ENCODE data around the gene DPH3.

DNA sequence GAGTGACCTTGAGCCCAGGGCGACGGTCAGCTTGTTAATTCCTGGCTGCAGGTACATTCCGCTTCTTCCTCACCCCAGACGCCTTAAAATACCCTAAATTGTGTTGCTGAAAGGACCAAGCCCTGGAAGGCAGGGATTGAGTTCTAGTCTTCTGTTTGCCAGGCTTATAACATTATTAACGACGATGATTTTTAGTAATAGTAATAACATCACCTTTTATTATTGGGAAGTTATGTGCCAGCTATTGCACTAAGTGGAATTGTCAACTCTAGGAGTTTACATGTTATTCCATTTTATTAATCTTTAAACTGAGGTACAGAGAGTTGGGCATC, 678 bp upstream of the DPH3 start:
- TF ChIP-seq BCL11B (tag by site-specific recombination; IDR thresholded peaks at IDR 0.05; ENCODE audit: low read depth) (no peak), ZNF175 (tag by site-specific recombination; IDR thresholded peaks at IDR 0.05) (no peak), YY1 (tag by site-specific recombination; IDR thresholded peaks at IDR 0.05) (no peak), ZBTB20 (tag by site-specific recombination; IDR thresholded peaks at IDR 0.05) (no peak), MEIS1 (CRISPR knock-in tag; IDR thresholded peaks at IDR 0.05; ENCODE audit: borderline replicate concordance) (no peak), ZNF830 (tag by site-specific recombination; IDR thresholded peaks at IDR 0.05; ENCODE audit: low read depth) (no peak), ZBTB17 (tag by site-specific recombination; IDR thresholded peaks at IDR 0.05) (no peak), ZNF174 (tag by site-specific recombination; IDR thresholded peaks at IDR 0.05) (no peak), ZNF670 (tag by site-specific recombination; IDR thresholded peaks at IDR 0.05; ENCODE audit: low read depth) (no peak)
- TF ChIP-seq, protein P1, sequence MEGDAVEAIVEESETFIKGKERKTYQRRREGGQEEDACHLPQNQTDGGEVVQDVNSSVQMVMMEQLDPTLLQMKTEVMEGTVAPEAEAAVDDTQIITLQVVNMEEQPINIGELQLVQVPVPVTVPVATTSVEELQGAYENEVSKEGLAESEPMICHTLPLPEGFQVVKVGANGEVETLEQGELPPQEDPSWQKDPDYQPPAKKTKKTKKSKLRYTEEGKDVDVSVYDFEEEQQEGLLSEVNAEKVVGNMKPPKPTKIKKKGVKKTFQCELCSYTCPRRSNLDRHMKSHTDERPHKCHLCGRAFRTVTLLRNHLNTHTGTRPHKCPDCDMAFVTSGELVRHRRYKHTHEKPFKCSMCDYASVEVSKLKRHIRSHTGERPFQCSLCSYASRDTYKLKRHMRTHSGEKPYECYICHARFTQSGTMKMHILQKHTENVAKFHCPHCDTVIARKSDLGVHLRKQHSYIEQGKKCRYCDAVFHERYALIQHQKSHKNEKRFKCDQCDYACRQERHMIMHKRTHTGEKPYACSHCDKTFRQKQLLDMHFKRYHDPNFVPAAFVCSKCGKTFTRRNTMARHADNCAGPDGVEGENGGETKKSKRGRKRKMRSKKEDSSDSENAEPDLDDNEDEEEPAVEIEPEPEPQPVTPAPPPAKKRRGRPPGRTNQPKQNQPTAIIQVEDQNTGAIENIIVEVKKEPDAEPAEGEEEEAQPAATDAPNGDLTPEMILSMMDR (tag by site-specific recombination; IDR thresholded peaks at IDR 0.05), result no peak
- TF ChIP-seq, protein P2, sequence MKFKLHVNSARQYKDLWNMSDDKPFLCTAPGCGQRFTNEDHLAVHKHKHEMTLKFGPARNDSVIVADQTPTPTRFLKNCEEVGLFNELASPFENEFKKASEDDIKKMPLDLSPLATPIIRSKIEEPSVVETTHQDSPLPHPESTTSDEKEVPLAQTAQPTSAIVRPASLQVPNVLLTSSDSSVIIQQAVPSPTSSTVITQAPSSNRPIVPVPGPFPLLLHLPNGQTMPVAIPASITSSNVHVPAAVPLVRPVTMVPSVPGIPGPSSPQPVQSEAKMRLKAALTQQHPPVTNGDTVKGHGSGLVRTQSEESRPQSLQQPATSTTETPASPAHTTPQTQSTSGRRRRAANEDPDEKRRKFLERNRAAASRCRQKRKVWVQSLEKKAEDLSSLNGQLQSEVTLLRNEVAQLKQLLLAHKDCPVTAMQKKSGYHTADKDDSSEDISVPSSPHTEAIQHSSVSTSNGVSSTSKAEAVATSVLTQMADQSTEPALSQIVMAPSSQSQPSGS (tag by site-specific recombination; IDR thresholded peaks at IDR 0.05; ENCODE audit: low read depth), result no peak
